HEK293T (cell line): ENCODE results near the gene TPRG1.

Experiments
- ELF4 ChIP-seq: fragments of 450-650 bp; IDR thresholded peaks from 2 replicates; pipeline ENCODE4 v1.6.1; 2017; ENCODE audit warnings: antibody characterized with exemption
- FOXK2 ChIP-seq: fragments of 450-650 bp; IDR thresholded peaks from 2 replicates; pipeline ENCODE4 v1.6.1; 2016; ENCODE audit warnings: mild to moderate bottlenecking
- NFRKB ChIP-seq: fragments of 450-650 bp; IDR thresholded peaks from 2 replicates; pipeline ENCODE4 v1.6.1; 2016; ENCODE audit warnings: mild to moderate bottlenecking, moderate library complexity
- ZNF384 ChIP-seq: fragments of 450-650 bp; IDR thresholded peaks from 2 replicates; pipeline ENCODE4 v1.6.1; 2016

DNA sequence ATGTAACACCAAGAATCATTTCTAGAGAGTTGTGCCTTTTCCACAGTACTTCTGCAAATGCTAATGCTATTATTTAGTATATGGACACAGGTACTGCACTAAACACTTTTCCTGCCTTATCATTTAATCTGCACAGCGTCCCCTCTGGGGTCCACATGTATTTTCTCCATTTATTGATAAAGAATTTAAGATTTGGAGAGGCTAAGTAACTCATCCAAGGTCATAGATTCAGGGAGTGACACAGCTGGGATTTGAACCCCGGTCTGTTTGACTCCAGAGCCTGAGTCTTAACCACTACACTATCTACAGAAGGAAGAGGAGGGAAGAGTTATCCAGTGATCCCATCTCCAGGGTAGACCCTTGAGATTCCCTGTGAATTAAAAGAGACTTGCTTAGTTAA, 24.9 kb upstream of the TPRG1 start:
- TF ChIP-seq FOXK2 (no peak), ELF4 (no peak), NFRKB (no peak), ZNF384 (no peak)
